Endodermal cell (in vitro differentiated cells): Measurements from ENCODE around the gene KDM2B. TPM values are rescaled to one million over a fixed set of nuclear protein-coding genes. Genes with fewer than 3 reads are reported as not detected.
A peak's percentile ranks its signal among the peaks of the same experiment; 100 is the strongest.

Experiments used
- DNase-seq: peaks from one replicate; pipeline ENCODE4 v3.0.0-alpha.2; 2017
- H3K27ac ChIP-seq: 2 replicates; pipeline ENCODE4 v1.5.1; 2013; ENCODE audit warnings: mild to moderate bottlenecking, low read depth, low read length, moderate library complexity
- H3K27me3 ChIP-seq: 2 replicates; pipeline ENCODE4 v1.6.1; 2013; ENCODE audit warnings: mild to moderate bottlenecking, low read length, moderate library complexity; ENCODE audit not compliant: insufficient read depth, control insufficient read depth, poor library complexity, severe bottlenecking
- H3K36me3 ChIP-seq: 2 replicates; pipeline ENCODE4 v1.7.0; 2013; ENCODE audit warnings: mild to moderate bottlenecking, low read length, moderate library complexity; ENCODE audit not compliant: control insufficient read depth, insufficient read depth
- H3K4me1 ChIP-seq: one replicate; pipeline ENCODE4 v1.7.0; 2013; ENCODE audit warnings: low read length; ENCODE audit not compliant: control insufficient read depth, insufficient read depth
- H3K4me3 ChIP-seq: 2 replicates; pipeline ENCODE4 v1.5.1; 2013; ENCODE audit warnings: mild to moderate bottlenecking, low read length, moderate library complexity
- H3K9ac ChIP-seq: 2 replicates; pipeline ENCODE4 v1.6.1; 2013; ENCODE audit warnings: mild to moderate bottlenecking, low read length, moderate library complexity; ENCODE audit not compliant: poor library complexity, severe bottlenecking; ENCODE audit errors: extremely low read depth
- H3K9me3 ChIP-seq: 2 replicates; pipeline ENCODE4 v1.6.1; 2013; ENCODE audit warnings: mild to moderate bottlenecking, low read length, moderate library complexity; ENCODE audit not compliant: control insufficient read depth
- H3K27ac Mint-ChIP-seq: 2 replicates; pipeline ENCODE4 v1.8.0; 2020; ENCODE audit warnings: mixed read lengths
- H3K27me3 Mint-ChIP-seq: 2 replicates; pipeline ENCODE4 v1.8.0; 2021; ENCODE audit warnings: mild to moderate bottlenecking, mixed read lengths; ENCODE audit not compliant: insufficient read depth
- H3K36me3 Mint-ChIP-seq: 2 replicates; pipeline ENCODE4 v1.8.0; 2020; ENCODE audit warnings: low read depth, mixed read lengths
- H3K4me1 Mint-ChIP-seq: 2 replicates; pipeline ENCODE4 v1.8.0; 2020; ENCODE audit warnings: mixed read lengths
- H3K4me3 Mint-ChIP-seq: 2 replicates; pipeline ENCODE4 v1.8.0; 2020; ENCODE audit warnings: mild to moderate bottlenecking, moderate library complexity, mixed read lengths
- H3K9me3 Mint-ChIP-seq: 2 replicates; pipeline ENCODE4 v1.8.0; 2020; ENCODE audit warnings: mild to moderate bottlenecking, mixed read lengths
- WGBS, 2 experiments: methylation state at CpG; one replicate each; pipeline versions ENCODE4 v1.1.5 to v1.1.7; 2013; ENCODE audit warnings: missing lambda C conversion rate in 2 of 2, mixed read lengths in 1 of 2; ENCODE audit not compliant: insufficient coverage in 1 of 2, insufficient read length in 1 of 2; 5-methylcytosine and 5-hydroxymethylcytosine counted together
- total RNA-seq, 2 donors: library from RNA; stranded (reverse); fragmentation: NEBNext Ultra II Directional in 1 of 2; extraction: Animal tissue kit (Norgen Biotek cat#: 25700) in 1 of 2; gene quantifications; 2 replicates in 1 of 2; 3 replicates in 1 of 2; pipeline ENCODE4 v1.2.1, GENCODE V29; 2021
- TF ChIP-seq, protein P1 (sequence below): fragments of 200-600 bp; sonication (generic); conservative IDR thresholded peaks from 2 replicates; pipeline ENCODE4 v1.5.0; 2021; ENCODE audit warnings: antibody characterized with exemption, mild to moderate bottlenecking

KDM2B gene
- total RNA-seq, 2 donors from 2014 or later = 103 to 125 TPM

GRCh38 chr12:121454921-121455320 lies 125.9 kb downstream of the KDM2B start:
- Histone ChIP-seq H3K27ac (no peak overlapping the region), H3K4me1 (no peaks in the 10 kb centered on the region), H3K27me3 (no peaks in the 10 kb centered on the region), H3K4me3 (no peak overlapping the region), H3K36me3 (peaks cover 10% of the 10 kb centered on the region), H3K9me3 (no peaks in the 10 kb centered on the region), H3K9ac (no peak overlapping the region)
- DNase-seq = no peak
- Mint-ChIP-seq H3K27ac (peak overlapping the region; percentile 53), H3K9me3 (peaks cover 5% of the 10 kb centered on the region), H3K4me1 (peaks cover 6% of the 10 kb centered on the region), H3K4me3 (no peak overlapping the region), H3K27me3 (no peaks in the 10 kb centered on the region), H3K36me3 (peaks cover 29% of the 10 kb centered on the region)
- TF ChIP-seq, protein P1, sequence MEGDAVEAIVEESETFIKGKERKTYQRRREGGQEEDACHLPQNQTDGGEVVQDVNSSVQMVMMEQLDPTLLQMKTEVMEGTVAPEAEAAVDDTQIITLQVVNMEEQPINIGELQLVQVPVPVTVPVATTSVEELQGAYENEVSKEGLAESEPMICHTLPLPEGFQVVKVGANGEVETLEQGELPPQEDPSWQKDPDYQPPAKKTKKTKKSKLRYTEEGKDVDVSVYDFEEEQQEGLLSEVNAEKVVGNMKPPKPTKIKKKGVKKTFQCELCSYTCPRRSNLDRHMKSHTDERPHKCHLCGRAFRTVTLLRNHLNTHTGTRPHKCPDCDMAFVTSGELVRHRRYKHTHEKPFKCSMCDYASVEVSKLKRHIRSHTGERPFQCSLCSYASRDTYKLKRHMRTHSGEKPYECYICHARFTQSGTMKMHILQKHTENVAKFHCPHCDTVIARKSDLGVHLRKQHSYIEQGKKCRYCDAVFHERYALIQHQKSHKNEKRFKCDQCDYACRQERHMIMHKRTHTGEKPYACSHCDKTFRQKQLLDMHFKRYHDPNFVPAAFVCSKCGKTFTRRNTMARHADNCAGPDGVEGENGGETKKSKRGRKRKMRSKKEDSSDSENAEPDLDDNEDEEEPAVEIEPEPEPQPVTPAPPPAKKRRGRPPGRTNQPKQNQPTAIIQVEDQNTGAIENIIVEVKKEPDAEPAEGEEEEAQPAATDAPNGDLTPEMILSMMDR = no peak
- 95 to 100% methylated on average over 1 to 6 of the region's 6 CpGs for WGBS, 2 experiments

GRCh38 chr12:121453629-121454028 lies 127.2 kb downstream of the KDM2B start:
- Mint-ChIP-seq H3K27me3 (no peaks in the 10 kb centered on the region), H3K4me3 (no peak overlapping the region), H3K4me1 (peaks cover 6% of the 10 kb centered on the region), H3K9me3 (no peaks in the 10 kb centered on the region), H3K36me3 (peaks cover 33% of the 10 kb centered on the region), H3K27ac (no peak overlapping the region)
- no peak overlapping the region for H3K9ac ChIP-seq
- H3K27me3 ChIP-seq = no peaks in the 10 kb centered on the region
- no peak overlapping the region for H3K4me3 ChIP-seq
- TF ChIP-seq, protein P1 = peak; percentile 11
- H3K9me3 ChIP-seq = no peaks in the 10 kb centered on the region
- peaks cover 14% of the 10 kb centered on the region for H3K36me3 ChIP-seq
- H3K4me1 ChIP-seq = no peaks in the 10 kb centered on the region
- peak; percentile 65 for DNase-seq
- 90 to 93% methylated on average over 13 to 18 of the region's 18 CpGs for WGBS, 2 experiments
- no peak overlapping the region for H3K27ac ChIP-seq

GRCh38 chr12:121452985-121453360 lies 127.8 kb downstream of the KDM2B start:
- Histone ChIP-seq H3K27me3 (no peaks in the 10 kb centered on the region), H3K4me3 (no peak overlapping the region), H3K36me3 (peaks cover 14% of the 10 kb centered on the region), H3K9ac (no peak overlapping the region), H3K9me3 (no peaks in the 10 kb centered on the region), H3K27ac (no peak overlapping the region), H3K4me1 (no peaks in the 10 kb centered on the region)
- Mint-ChIP-seq H3K9me3 (no peaks in the 10 kb centered on the region), H3K4me1 (peaks cover 6% of the 10 kb centered on the region), H3K27ac (no peak overlapping the region), H3K27me3 (no peaks in the 10 kb centered on the region), H3K4me3 (no peak overlapping the region), H3K36me3 (peaks cover 34% of the 10 kb centered on the region)
- 97 to 98% methylated on average over 25 to 39 of the region's 39 CpGs for WGBS, 2 experiments
- DNase-seq = no peak
- TF ChIP-seq, protein P1 = no peak
